Kidney glomerular epithelial cell (primary cell): ENCODE measurements around the gene EFNB2.

Experiments used
- DNase-seq: peaks from one replicate; lab custom pipeline; 2025; lab: John Stamatoyannopoulos, UW

Gene EFNB2

GRCh38 chr13:106525865-106526264 is 9.6 kb downstream of the EFNB2 start:
- no peak for DNase-seq

DNA sequence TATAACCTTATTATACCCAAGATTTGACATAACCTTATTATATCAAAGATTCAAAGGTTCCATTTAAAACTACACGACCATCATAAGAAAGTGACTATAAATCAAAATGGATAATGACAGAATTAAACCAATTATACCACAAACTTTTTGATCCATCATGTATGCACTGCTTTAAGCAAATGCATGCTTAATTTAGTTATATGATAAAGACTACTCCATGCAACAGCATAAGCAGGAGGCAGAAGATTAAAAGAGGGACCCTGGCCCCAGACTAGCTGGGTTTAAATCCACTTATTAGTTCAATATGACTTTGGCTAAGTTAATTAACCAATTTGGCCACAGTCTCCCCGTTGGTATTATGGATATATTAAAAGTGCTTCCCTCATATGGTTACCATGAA is 11.4 kb downstream of the EFNB2 start:
- no peak for DNase-seq

- DNase-seq: no peak
These were observed 11.9 kb downstream of the EFNB2 start for GRCh38 chr13:106523576-106523975.

DNA sequence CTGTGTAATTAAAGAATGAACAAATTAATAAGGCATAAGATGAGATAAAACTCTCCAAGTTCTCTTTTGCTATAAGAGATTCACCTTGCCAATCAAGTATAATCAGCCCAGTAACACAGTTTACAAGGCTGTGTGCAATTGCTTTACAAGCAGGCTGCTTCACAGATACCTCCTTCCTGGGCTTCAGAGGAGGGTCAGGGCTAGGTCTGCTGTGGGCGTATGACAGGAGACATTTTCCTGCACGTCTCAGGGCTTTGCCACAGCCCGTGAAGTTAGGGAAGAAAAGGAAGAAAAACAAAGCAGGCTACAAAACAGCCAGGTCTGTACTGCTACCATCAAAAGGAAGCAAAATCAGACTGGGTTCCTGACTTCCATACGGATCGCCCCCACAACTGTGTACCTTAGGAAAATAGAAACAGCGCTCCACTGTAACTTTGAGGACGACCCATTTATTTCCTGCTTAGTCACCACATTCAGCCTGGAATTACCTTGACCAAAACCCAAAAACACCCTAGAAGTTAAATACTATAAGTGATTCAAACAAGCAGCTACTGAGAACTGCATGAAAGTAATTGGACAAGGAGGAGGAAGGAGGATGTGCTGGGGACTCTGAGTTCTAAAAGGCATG is 12.4 kb downstream of the EFNB2 start:
- DNase-seq: no peak

DNA sequence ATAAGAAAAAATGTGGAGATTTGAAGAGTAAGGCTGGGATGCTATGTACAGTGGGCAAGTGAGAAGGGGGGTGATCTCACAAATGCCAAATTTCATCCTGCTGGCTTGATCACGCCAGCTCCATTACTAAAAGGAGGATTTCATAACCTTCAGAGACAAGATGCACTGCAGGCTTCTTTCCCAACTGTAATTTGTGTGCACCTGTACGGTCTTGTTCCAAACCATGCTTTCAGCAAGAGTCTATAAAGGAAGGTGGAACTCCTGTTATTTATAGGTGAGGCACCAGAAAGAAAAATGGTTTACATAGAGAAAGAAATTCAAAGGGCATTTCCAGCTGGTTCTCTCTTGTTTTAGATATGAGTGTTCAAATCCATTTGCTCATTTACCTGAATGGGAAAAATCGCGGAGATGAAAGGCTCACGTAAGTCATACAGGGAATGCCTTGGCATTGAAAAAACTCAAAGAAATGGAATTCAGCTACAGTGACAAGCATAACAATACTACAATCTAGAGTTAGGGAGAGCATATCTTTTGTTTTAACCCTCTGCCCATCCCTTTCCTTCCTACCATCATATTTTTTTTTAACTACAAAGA is 13.3 kb downstream of the EFNB2 start:
- no peak for DNase-seq

GRCh38 chr13:106521095-106521799 is 14.2 kb downstream of the EFNB2 start:
- DNase-seq: no peak

- no peak for DNase-seq
These were observed 15.0 kb downstream of the EFNB2 start for GRCh38 chr13:106520251-106521054.

DNA sequence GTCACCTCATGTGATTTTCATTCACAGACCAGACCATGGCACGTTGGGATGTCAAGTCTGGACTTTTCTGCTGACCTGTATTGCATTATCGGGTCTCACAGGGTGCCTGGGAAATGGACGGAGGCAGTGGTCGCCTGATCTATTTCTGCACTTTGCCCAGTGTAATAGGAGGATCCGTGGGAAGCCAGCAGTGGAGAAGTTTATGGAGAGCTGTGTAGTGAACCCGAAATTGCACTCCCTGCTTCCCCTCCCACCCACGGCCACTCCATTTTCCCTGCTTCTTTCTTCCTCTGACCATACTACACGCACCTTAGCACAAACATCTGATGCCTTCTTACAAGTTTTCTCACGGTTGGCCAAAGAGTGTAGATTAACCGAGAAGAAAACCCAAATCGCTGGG is 16.9 kb downstream of the EFNB2 start:
- no peak for DNase-seq

DNA sequence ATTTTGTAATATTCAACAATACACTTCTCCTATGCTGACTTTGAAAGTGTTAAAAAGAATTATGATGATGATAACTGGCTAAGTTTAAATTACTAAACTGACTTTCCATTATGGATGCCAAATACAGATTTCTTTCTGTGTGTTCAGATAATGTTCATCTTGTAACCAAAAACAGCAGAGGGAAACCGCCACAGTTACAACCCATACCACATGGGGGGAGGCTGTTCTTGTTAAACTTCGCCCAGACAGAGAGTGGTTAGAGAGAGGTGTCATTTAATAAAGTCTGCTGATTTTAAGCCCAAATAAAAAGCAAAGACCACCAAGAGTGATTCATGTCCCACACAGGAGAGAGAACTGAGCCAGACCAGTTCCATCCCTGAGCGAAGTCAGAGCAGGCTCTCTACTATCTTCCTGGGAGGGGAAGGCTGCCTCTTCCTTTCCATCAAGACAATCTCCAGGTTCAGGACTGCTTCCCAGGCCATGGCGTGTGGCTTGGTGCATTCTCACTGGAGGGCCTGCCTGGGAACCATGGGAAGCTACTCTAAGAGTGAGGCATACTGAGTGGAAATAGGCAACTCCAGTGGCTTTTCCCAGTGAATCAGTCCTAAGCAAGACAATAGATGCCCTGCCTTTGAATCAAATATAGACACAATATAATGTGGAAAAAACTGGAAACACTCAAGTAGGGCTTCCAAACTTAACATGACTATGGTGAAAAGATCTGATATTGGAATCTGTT is 18.2 kb downstream of the EFNB2 start:
- DNase-seq: no peak

DNA sequence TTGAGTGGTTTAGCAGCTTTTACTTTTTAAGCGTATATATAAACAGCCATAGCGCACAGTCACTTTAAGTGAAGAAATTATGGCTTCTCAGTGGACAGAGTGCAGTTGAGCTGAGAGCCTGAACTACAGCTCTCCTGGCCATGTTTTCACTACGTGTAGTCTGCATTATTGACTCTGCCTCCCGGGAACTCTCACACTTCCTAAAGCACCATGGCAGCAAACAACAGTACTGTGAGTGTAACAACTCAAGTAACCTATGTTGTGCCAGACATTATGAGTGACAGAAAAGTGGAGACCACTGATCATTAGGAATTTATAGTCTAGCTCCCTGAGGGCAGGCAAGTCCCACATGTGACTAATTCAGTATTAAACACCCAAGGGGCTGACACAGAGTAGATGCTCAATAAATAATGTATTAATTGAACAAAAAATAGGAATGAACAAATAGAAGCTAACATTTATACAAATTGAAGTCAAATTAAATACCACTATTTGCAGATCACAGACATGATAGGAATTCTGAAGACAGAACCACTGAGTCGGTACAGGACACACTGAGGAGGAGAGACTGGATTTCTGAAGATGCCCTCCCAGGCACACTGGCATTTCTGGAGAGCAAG is 19.7 kb downstream of the EFNB2 start:
- no peak for DNase-seq

DNA sequence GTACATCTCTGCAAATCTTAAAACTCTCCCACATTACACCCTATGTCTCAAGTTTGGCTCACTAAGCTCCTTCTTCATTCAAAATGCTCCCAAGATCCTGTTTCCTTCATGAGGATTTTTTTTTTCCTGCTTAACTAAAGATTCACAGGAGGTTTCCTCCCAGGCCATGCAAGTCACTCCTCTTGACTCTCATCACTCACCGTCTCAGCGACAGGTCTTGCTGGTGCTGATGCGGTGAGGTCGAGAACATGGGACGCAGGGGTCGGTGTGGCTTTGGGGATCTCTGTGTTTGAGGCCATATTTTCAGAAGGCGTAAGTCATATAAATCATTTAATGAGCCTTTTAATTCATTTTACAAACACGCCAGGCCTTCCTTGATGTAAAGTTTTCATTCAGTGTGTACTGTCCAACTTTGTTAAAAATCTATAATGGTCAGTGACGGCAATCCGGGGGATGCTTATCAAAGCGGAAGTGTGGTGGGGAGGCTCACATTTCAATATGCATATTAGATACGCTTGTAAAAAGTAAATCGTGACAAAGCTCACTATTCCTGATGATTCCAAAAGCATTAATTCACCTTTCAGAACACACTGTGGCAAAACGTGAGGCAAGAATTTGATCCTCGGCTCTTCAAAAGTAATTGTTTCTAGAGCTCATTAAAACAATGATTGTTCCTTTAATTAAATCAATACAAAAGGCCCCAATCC is 20.4 kb downstream of the EFNB2 start:
- DNase-seq: no peak

DNA sequence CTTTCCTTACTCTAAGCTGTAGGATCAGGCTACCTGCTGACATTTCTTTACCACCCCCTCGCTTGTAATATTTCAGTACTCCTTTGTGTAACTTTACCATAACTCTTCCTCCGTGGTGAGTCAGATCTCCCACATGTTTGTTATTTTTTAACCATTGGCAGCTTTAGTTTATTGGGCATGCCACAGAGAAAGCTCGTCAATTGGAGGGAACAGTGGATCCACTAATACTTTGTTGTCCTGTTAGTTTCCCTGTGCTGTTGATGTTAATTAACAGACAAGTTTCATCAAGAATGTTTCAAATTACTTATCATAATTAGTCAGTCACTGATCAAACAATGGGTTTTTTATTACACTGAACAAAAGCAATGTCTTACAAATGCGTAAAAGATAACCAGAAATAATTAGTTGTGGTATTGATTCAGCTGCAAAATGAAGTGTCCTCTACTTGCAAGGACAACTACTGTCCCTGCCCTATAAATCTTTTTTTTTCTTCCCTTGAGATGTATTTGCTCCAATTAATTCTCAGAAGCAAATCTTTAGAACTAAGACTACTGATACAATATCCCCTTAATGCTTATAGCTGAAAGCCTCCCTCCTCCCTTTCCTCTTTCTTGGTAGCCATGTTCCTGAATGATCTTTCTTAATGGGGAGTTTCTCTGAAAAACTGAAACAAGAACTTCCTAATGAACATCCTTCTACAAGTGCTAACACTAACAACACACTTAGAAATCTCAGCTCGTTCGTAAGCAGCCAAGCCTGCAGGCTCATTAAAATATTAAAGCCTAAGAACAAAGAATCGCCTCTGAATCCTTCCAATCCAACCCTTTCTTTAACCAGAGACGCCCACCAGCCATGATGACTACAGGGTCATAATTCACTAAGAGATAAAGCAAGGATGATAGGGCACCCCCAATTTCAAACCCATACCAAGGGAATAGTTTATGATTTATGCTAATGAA is 22.2 kb downstream of the EFNB2 start:
- DNase-seq: peak; percentile 21

DNA sequence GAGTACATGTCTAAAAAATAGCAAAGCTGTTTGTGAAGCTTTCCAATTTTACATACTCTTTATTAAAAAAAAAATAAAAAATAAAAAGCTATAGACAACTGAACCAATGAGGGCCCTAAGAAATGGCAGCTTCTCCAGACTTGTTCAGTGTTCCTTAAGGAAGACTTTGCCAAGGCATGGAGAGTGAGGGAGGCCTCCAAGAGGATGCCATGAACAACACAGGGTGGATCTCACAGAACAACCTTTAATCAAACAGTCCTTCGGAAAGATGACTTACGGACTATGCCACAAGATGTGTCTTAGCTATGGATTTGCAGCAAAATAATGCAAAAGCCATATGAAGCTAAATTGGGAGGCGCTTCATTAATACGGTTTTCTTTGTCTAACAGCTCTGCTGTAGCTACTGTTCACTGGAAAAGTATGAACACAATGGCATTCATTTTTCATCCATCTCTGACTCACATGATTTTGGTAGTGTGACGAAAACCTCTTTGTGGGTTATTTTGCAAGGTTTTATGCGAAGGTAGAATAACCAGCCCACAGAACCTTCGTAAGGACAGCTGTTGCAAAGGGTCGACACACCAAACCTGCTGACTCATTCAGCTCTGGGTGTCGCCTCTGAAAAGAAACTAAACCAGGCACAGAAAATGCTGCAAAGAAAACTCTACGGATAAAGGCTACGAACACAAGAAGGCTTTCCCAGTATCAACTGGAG is 27.7 kb downstream of the EFNB2 start:
- DNase-seq: peak; percentile 23

GRCh38 chr13:106506286-106506685 is 29.2 kb downstream of the EFNB2 start:
- DNase-seq: no peak

- DNase-seq: no peak
These were observed 29.7 kb downstream of the EFNB2 start for GRCh38 chr13:106505732-106506131.

- DNase-seq: no peak
These were observed 30.2 kb downstream of the EFNB2 start for GRCh38 chr13:106505295-106505694.

DNA sequence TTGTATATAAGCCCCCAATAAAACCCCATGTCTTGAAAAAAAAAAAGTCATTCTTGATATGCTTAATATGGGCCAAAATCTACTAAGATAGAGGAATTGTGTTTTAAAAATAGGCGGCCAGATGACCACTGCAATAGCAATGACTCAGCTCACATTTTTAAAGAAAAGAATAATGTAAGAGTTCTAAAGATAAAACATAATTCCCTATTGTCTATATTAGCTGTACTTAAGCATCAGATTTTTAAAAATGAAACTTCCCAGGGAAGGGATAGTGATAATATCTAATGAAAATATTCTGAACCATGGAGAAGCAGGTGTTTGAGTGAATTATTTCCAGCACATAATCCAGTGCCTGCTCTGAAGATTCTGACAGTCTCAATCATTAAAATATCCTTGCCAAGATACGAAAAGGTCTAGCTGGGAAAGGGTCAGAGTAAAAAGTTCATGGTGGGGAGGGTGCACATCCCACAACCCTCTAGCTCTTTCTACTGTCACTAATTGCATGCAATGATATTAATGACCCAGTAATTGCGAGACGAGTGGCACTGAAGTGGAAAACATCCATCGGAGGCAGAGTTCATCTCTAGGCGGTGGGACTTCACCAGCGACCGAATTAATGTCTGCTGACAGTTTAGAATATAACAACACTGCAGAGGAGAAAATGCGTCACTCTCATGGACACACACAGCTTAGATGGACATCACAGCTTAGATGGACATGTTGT is 31.6 kb downstream of the EFNB2 start:
- DNase-seq: no peak

GRCh38 chr13:106503272-106503671 is 32.2 kb downstream of the EFNB2 start:
- no peak for DNase-seq
